Activated naive CD8-positive, alpha-beta T cell treated with anti-CD3 and anti-CD28 coated beads, Interleukin-2, amount 50 U/mL, for 16 hours (primary cell): ENCODE data around the gene ZNF536.
"Not testable (repeated sequence)": the region's sequence is repeated elsewhere in the genome, so short reads cannot be mapped to it uniquely, and the experiment has no call there.

Experiments
- DNase-seq: peaks from one replicate; pipeline ENCODE4 v3.0.0-alpha.2; 2020; ENCODE audit warnings: low read depth, low spot score

Gene ZNF536

DNA sequence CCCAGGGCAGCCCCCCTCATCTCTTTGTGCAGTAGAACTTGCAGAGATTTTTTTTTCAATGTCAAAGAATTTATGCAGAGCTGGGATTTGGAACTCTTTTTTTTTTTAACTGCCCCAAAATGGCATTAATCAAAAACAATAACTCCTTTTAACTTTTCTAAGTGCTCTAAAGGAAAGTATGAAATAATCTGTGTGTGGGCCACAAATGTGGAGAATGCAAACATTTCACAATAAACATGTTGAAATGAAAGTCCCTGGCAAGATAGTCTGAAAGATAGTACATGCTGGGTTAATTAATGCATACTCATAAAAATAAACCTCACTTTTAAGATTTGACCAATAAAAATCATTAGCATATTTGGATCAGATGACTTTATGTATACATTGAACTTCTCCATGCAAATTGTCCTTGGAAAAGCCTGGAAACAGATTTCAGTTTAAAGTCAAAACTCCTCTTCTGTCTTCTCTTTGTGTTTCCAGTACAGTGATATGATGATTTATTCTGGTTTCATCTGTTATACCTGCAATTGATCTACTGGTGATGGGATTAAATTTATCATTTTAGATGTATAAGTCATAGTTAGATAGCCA is 30.5 kb upstream of the ZNF536 start:
- DNase-seq: no peak

- no peak for DNase-seq
Measured at GRCh38 chr19:30342901-30343300, 29.3 kb upstream of the ZNF536 start.

- no peak for DNase-seq
Measured at GRCh38 chr19:30344446-30345425, 27.4 kb upstream of the ZNF536 start.

DNA sequence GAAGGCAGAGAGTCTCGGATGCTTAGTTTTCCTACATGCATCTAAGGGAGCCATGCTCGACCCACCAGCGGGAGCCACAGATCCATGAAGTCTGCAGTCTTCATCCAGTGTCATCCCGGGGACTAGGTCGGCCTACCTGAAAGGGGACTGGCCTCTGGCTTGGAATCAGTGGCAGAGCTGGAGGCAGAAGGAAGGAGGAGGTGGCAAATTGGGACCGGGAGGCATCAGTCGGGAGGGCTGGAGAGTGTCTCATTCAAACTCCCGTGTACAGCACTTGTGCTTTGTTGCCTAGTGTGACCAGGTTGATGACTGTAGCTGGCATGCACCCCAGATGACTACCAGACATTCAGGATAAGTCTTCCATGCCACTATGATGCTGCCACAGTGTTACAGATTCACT is 26.5 kb upstream of the ZNF536 start:
- DNase-seq: no peak

- not testable (repeated sequence) for DNase-seq
Measured at GRCh38 chr19:30346468-30346867, 25.7 kb upstream of the ZNF536 start.

GRCh38 chr19:30349131-30349730 is 23.0 kb upstream of the ZNF536 start:
- DNase-seq: no peak

- DNase-seq: no peak
Measured at GRCh38 chr19:30350692-30351663, 21.2 kb upstream of the ZNF536 start.

GRCh38 chr19:30351774-30352173 is 20.4 kb upstream of the ZNF536 start:
- no peak for DNase-seq

DNA sequence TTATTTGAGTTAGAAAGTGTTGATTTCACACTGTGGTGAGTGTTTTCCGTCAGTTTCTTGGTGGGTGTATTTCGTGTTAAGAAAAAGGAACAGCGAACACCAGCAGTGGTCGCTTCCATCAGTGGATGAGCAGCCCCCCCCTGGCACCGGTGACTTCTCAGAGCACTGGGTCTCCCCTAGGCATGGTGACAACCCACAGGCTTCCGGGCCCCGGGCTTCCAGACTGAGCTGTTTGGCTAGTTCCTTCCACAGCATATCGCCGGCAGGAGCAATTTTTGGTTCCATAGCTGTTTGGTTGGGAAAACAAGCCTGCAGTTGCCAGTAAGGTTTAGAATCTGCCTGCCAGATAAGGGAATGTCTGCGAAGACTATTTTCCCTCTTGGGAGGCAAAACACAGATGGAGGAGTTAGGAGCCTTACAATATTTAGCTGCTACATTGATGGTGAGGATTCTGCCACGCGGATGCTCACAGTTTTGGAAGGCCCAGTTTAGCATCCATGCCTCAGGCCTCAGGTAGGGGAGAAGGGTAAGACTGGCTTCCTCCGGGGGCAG is 18.7 kb upstream of the ZNF536 start:
- DNase-seq: no peak

- no peak for DNase-seq
Measured at GRCh38 chr19:30355586-30355985, 16.6 kb upstream of the ZNF536 start.

GRCh38 chr19:30356951-30357579 is 15.1 kb upstream of the ZNF536 start:
- DNase-seq: no peak

GRCh38 chr19:30357580-30357954 is 14.6 kb upstream of the ZNF536 start:
- no peak for DNase-seq

DNA sequence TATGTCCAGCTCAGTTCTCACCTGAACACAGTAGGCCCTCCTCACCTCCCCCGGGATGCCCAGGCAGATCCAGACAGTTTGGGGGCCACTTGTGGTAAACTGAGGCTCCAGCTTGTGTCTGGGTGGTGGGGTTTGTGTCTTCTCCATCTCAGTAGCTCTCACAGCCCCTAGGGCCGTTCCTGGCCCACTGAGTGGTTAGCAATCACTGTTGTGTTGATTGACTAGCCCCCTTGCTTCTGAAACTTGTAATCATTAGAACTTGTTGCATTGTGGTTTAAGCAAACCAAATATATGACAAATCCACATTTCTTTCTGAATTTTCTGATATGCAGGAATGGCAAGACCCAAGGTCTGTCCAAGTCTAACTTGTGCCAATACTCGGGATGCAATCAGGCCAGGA is 13.9 kb upstream of the ZNF536 start:
- no peak for DNase-seq

- no peak for DNase-seq
Measured at GRCh38 chr19:30358821-30359580, 13.2 kb upstream of the ZNF536 start.

DNA sequence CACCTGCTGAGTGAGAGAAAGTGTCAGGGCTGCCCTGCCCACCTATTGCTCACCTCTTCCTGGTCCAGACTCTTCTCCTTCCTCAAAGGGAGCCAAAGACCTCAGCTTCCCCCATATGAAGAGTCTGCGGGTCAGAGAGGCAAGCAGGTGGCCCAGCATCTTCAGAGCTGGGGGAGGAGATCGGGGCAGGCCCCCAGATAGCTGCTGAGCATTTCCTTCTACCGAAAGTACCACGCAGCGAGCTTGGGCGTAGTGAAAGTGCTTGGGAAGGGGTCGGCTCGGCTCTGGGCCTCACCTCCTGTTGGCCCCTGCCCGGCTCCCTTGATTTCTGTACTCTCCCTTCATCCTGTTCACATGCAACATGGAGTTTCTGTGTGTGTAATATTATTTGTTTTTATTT is 12.2 kb upstream of the ZNF536 start:
- no peak for DNase-seq

DNA sequence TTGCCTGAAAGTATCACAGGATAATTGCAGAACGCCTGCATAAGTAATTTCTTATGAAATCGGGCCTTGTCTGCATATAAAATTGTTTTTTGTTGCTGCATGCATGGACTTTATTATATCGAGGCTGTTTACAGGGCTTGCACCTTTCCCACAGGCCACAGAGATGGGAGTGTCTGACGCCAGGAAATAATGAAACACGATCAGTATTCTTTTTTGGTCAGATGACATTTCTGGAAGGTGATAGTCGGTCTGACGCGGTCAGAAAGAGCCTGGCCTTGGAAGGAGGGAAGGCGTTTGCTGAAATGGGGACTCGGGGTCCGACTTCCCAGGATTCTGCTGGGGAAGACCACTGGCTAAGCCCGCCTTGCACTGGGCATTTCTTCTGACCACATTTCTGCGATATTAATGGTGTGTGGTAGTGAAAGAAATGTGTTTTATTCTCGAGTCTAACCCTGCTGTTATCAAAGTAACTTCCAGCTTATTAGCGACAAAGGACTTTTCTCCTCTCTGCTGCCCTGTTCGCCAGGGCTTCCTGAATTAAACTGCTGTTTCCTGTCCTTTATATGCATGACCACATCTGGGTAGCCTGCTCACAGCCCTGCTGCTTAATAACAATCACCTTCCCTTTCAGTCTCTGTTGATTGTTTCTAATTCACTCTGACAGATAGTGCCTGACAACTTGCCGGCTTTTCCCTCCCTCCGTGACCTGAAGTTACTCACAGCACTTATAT is 11.6 kb upstream of the ZNF536 start:
- DNase-seq: no peak

GRCh38 chr19:30361107-30361447 is 11.1 kb upstream of the ZNF536 start:
- DNase-seq: no peak

GRCh38 chr19:30361721-30362120 is 10.5 kb upstream of the ZNF536 start:
- no peak for DNase-seq

DNA sequence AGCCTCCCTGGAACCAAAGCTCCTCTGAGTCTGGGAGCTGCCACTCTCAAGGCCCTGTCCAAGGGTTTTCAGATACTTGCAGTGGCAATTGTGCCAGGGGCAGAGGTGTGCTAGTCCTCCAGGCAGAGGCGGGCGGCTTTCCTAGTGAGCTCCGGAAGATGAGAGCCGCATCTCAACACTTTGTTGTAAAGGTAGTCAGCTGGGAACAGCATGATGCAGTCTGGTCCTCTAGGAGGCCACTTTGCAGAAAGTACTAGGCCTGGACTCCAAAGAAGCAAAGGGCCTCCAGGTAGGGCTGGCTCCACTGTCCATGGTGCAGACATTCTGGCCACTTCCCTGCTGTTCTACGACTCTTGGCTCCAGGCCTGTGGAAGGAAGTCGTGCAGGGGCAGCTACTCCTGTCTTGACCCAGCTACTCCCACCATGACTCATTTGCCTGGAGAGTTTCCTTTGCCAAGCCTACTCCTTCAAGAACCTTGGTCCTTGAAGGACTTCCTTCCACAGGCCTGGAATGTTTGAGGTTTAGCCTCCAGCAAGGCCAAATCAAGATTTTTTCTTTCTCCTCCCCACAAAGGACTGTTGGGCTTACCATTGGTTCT is 9.9 kb upstream of the ZNF536 start:
- DNase-seq: no peak
